Left renal pelvis (tissue), 4 donors: ENCODE data around the gene SAP30BP. TPM values are rescaled to one million over a fixed set of nuclear protein-coding genes. Genes with fewer than 3 reads are reported as not detected.

ENCODE experiments used
- DNase-seq, 4 donors: peaks; one replicate each; pipeline ENCODE4 v3.0.0-alpha.2; 2013; ENCODE audit warnings: low read depth in 4 of 4, low spot score in 3 of 4
- polyA plus RNA-seq, 4 donors: library from polyadenylated mRNA; unstranded; fragments of 120-200 nt; gene quantifications; one replicate each; pipeline ENCODE4 v1.2.1, GENCODE V29; 2013; ENCODE audit not compliant: insufficient read length in 4 of 4

Gene SAP30BP
- polyA plus RNA-seq, 4 donors, result 93.6 to 103 (median 96.9) TPM

DNA sequence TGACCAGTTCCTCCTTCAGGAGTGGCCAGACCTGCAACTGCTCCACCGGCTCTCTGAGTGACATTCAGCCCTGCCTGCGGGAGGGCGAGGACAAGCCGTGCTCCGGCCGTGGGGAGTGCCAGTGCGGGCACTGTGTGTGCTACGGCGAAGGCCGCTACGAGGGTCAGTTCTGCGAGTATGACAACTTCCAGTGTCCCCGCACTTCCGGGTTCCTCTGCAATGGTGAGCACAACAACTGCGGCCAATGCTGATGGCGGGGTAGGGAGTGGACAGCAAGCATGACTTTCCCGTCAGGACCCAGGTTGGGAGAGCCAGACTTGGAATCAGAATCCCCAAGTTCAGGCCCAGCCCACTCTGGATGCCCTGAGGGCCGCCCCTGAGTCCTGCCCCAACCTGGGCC is 66.3 kb downstream of the SAP30BP start:
- no peak for DNase-seq

DNA sequence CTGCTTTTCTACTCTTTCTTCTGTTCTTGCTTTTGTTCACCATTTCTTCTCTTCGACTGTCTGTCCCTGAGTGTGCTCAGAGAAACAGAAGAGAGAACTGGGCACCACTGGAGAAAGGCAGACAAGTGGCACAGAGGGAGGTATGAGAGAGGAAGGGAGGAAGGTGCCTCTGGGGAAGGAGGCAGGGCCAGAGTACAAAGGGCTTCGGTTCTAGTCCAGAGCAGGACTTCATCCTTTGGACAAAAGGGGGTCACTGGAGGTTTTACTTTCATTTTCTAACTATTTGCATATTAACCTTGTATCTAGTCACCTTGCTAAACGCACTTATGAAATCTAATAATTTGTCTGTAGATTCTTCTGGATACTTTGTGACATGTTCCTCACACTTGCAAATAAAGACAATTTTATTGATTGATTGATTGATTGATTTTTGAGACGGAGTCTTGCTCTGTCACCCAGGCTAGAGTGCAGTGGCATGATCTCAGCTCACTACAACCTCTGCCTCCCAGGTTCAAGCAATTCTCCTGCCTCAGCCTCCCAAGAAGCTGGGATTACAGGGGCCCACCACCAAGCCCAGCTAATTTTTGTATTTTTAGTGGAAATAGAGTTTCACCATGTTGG is 67.6 kb downstream of the SAP30BP start:
- no peak for DNase-seq

DNA sequence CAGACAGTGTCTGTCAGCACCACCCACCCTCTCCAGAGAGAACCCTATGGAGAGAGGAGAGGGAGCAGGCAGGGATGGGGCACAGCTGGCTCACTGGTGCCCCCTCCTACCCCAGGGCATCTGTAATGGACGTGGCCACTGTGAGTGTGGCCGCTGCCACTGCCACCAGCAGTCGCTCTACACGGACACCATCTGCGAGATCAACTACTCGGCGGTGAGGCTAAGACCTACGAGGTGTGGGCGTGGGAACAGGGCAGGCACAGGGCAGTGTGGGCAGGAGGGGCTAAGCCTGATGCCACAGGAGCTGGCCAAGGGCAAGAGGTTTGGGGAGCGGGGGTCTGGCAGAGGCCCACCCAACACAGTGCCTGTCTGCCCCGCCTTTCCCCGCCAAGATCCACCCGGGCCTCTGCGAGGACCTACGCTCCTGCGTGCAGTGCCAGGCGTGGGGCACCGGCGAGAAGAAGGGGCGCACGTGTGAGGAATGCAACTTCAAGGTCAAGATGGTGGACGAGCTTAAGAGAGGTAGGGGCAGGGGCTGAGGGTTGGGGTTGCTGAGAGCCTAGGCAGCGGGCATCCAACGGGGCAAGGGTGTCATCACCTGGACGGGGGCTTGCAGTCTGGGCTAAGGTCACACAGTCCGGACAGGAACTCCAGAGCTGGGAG is 69.2 kb downstream of the SAP30BP start:
- DNase-seq, result no peak

DNA sequence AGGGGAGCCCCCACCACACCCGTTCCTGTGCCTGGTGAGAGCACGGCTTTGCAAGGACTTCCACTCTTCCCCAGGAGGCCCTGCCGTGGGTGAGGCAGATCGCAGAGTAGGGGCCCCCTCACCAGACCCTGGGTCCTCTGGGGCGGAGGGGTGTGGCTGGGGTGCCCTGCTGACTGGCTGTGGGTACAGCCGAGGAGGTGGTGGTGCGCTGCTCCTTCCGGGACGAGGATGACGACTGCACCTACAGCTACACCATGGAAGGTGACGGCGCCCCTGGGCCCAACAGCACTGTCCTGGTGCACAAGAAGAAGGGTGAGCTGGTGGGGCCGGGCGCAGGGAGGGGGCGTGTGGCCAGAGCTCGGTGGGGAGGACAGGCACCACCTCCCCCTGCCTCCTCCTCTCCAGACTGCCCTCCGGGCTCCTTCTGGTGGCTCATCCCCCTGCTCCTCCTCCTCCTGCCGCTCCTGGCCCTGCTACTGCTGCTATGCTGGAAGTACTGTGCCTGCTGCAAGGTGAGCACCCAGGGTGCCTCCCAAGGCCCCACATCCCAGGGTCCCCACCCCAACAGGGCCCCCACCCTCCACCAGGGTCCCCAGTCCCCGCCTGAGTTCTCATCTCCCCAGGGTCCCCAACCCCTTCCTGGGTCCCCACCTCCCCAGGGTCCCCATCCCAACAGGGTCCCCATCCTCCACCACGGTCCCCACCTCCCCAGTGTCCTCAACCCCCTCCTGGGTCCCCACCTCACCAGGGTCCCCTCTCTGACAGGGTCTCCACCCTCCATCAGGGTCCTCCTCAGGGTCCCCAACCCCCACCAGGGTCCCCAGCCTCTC is 70.2 kb downstream of the SAP30BP start:
- DNase-seq, result no peak

DNA sequence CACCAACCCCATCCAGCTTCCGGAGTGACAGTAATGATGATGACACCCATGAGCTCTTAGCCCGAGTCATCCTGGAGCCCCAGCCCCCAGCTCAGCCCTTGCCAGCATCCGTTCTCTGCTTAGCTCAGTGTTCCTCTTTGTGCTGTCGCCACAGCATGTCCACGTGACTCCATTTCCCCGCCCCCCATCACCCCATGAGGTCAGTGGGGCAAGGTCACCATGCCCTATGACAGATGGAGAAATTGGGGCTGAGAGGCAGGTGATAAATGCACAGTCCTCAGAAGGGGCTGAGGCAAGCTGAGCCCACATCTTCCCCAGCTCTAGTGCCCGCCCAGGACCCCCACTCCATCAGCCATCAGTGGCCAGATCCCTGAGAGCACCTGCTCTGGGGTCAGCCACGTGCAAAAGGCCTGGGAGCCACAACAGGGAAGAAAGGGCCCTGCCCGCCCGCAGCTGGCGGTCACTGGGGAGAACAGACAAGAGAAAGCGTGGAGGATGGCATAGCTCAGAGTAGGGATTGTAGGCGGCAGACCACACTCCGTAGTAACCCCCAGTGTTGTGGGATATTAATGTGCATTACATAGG is 71.2 kb downstream of the SAP30BP start:
- no peak for DNase-seq

DNA sequence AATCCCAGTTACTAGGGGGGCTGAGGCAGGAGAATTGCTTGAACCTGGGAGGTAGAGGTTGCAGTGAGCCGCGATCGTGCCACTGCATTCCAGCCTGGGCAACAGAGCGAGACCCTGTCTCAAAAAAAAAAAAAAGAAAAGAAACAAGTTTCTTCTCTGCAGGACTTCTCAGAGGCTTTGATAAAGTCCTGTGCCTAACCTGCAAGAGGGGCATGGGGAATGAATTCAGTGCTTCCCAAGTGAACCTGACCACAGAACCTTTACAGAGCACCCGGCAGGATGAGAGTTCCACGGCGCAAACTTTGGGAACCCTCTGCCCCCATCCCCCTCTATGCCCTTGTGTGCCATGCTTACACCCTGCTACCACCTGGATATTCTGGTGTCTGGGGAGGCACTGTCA is 72.0 kb downstream of the SAP30BP start:
- no peak for DNase-seq

DNA sequence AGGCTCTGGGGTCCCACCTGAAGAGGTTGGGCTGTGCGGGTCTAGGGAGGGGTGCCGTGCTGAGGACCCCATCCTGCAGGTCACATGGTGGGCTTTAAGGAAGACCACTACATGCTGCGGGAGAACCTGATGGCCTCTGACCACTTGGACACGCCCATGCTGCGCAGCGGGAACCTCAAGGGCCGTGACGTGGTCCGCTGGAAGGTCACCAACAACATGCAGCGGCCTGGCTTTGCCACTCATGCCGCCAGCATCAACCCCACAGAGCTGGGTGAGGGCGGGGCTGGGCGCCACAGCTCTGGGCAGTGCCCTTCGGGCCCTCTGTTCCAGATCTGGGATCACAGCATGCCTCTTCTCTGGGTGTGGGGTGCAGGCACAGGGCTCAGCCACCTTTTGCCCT is 72.7 kb downstream of the SAP30BP start:
- DNase-seq, result no peak

DNA sequence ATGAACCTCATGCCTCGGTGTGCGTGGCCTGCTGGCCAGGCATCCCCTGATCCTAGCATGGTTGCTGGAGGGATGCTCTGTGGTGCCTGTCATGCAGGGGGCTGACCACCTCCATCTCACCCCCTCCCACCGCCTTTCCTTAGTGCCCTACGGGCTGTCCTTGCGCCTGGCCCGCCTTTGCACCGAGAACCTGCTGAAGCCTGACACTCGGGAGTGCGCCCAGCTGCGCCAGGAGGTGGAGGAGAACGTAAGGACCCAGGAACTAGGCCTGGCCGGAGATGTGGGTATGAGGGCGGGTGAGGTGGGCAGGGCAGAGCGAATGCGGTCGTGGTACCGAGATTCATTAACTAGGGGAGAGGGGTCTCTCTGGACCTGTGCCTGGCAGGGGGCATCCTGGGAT is 73.1 kb downstream of the SAP30BP start:
- DNase-seq, result no peak

DNA sequence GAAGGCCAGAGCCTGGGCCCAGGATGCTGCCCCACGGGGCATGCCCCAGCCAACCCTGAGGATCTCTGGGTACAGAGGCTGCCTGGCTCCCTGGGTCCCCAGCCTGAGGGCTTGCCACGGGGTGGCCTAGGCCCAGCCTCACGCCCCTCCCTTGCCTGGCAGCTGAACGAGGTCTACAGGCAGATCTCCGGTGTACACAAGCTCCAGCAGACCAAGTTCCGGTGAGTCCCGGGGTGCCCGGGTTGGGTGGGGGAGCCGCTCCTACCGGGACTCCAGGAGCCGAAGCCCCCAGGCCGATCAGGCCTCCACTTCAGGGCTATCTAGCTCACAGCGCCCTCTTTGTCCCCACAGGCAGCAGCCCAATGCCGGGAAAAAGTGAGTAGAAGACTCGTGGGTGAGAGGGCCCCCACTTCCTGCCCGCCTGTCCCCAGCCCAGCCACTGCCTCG is 73.5 kb downstream of the SAP30BP start:
- DNase-seq, result no peak

DNA sequence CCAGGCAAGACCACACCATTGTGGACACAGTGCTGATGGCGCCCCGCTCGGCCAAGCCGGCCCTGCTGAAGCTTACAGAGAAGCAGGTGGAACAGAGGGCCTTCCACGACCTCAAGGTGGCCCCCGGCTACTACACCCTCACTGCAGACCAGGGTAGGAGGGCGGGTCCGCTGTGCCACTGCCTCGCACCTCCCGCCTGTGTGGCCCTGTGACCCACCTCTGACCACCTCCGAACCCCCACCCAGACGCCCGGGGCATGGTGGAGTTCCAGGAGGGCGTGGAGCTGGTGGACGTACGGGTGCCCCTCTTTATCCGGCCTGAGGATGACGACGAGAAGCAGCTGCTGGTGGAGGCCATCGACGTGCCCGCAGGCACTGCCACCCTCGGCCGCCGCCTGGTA is 75.2 kb downstream of the SAP30BP start:
- no peak for DNase-seq

DNA sequence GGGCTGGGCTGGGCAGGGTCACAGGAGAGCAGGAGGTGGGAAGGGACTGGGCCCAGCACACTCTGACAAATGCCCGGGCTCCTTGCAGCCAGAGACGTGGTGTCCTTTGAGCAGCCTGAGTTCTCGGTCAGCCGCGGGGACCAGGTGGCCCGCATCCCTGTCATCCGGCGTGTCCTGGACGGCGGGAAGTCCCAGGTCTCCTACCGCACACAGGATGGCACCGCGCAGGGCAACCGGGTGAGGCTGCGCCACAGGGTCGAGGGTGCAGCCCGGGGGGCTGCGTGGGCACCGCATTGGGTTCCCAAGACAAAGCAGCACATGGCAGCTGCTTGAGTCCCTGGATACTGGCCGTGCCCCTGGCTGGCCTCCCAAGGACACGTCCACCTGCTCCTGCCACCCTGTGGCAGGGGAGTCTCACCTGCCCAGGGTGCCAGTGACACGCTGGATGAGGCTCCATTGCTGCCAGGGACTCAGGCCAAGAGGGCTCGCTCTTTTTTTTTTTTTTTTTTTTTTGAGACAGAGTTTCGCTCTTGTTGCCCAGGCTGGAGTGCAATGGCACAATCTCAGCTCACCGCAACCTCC is 76.6 kb downstream of the SAP30BP start:
- no peak for DNase-seq

DNA sequence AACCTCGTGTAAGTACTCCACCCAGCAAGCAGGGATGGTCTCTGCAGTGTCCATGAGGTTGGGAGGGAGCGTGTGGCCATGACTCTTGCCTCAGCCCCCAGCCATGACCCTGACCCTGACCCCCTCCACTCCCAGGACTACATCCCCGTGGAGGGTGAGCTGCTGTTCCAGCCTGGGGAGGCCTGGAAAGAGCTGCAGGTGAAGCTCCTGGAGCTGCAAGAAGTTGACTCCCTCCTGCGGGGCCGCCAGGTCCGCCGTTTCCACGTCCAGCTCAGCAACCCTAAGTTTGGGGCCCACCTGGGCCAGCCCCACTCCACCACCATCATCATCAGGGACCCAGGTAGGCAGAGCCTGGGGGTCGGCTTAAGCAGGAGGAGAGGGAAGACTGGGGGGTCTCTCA is 81.6 kb downstream of the SAP30BP start:
- DNase-seq, result no peak

DNA sequence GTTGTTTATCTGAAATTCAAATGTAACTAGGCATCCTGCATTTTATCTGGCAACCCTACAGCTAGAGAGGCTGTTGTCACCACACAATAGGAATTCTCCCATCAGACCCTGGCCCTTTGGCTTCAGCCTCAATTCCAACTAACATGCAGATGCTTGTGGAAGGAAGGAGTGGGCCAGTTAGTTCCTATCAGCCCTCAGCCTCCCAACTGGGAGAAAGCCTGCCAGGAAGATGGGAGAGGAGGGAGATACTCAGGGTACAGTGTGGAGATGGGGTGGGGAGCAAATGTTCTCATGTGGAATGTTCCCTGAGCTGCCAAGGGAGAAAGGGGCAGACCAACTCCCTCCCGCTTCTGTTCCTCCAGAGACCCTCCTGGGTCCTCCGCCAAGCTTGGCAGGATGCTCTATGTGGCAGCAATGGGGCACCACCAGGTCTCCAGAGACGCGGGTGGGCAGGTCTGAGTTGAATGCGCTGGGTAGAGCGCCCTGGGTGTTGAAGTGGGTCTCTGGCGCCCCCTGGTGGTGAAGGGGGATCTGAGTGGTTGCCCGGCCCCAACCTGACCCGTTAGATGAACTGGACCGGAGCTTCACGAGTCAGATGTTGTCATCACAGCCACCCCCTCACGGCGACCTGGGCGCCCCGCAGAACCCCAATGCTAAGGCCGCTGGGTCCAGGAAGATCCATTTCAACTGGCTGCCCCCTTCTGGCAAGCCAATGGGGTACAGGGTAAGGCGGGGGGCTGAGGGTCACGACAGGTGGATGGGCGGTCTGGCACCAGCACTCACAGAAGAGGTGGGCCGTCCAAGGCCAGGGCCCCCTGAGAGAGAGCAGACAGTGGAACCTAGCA is 82.6 kb downstream of the SAP30BP start:
- no peak for DNase-seq

DNA sequence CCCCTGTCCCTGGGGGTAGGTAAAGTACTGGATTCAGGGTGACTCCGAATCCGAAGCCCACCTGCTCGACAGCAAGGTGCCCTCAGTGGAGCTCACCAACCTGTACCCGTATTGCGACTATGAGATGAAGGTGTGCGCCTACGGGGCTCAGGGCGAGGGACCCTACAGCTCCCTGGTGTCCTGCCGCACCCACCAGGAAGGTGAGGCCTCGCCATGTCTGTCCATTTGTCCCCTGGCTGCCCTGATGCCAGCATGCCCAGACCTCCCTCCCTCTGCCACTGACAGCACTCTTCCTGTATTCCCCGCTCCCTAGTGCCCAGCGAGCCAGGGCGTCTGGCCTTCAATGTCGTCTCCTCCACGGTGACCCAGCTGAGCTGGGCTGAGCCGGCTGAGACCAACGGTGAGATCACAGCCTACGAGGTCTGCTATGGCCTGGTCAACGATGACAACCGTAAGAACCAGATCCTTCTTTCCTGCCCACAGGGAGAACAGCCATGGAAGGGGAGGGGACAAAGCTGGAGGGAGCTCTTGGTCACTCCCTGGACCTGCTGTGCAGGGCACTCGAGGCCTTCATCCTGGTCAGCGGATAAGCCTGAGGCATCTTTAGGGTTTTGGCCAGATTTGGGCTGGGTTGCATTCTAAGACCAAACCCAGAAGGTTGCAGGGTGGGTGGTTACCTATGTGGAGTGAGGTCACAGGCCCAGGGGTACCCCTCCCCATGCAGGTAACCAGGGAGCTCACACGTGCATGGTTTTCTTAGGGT is 83.7 kb downstream of the SAP30BP start:
- DNase-seq, result no peak

DNA sequence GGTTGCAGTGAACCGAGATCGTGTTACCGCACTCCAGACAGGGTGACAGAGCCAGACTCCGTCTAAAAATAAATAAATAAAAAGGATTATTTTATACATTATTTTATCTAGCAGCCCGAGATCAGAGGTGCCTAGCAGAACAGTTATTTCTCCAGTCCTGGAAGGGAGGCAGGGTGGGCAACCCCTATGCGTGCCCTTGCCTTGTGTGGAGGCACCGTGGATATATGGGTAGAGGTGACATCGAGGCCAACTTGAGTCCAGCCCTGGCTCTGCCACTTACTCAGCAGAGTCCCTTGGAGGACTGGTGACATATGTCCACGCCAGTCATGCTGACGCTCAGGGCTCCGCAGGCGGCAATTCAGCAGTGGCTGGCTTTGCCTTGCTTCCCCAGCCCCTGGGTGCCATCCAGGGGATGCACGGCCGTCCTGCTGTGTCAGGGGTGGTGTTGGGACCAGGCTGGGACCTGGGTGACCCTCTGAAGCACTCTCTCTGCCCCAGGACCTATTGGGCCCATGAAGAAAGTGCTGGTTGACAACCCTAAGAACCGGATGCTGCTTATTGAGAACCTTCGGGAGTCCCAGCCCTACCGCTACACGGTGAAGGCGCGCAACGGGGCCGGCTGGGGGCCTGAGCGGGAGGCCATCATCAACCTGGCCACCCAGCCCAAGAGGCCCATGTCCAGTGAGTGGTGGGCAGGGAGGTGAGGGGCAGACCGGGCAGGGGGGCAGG is 84.7 kb downstream of the SAP30BP start:
- no peak for DNase-seq

DNA sequence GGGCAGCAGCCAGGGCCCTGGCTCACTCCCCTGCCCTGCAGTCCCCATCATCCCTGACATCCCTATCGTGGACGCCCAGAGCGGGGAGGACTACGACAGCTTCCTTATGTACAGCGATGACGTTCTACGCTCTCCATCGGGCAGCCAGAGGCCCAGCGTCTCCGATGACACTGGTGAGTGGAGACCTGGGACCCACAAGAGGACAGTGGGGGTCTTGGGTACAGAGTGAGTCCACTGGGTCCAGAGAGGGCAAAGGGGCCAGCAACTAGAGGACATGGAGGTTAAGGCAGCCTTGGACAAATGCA is 85.2 kb downstream of the SAP30BP start:
- no peak for DNase-seq

DNA sequence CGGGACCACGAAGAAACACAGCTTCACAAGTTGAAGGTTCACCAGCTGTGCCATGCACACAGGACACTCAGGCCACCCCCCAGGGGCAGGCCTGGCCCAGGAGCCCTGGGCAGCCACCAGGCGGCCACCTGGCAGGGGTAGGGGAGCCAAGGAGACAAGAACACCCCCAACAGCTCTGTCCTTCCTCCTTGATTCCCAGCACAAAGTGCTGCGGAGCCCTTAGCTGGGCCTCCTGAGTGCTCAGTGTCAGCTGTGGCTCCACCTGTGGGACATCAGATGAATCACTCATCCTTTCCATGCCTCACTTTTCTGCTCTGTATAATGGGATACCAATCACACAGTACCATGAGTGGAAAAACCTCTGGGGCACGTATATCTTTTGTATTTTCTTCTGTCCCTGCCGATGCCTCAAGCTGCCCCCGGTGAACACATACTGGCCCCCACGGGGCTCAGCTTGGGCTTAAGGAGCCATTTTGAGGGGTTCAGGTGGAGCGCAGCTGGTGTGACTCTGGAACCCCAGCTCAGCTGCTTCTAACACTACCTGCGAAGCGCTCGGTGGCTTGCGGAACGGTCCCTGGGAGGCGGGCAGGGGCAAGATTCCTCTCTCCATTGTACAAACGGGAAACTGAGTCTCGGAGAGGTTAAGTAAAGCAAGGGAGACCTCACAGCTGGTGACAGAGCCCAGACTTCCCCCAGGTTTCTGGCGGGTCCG is 85.8 kb downstream of the SAP30BP start:
- DNase-seq, result no peak
